Neural crest cell (in vitro differentiated cells): Measurements from ENCODE around the gene SLC46A2. TPM values are rescaled to one million over a fixed set of nuclear protein-coding genes. Genes with fewer than 3 reads are reported as not detected.

Experiments
- DNase-seq: peaks from one replicate; pipeline ENCODE4 v3.0.0; 2021; ENCODE audit warnings: low read depth, mixed read lengths, low spot score
- H3K27ac Mint-ChIP-seq: one replicate; pipeline ENCODE4 v1.8.0; 2021; ENCODE audit warnings: mild to moderate bottlenecking, mixed read lengths; ENCODE audit not compliant: unreplicated experiment
- H3K27me3 Mint-ChIP-seq: 2 replicates; pipeline ENCODE4 v1.8.0; 2021; ENCODE audit warnings: low read depth, mild to moderate bottlenecking, mixed read lengths
- H3K36me3 Mint-ChIP-seq: 2 replicates; pipeline ENCODE4 v1.8.0; 2021; ENCODE audit warnings: low read depth, mild to moderate bottlenecking, mixed read lengths
- H3K4me1 Mint-ChIP-seq: 2 replicates; pipeline ENCODE4 v1.8.0; 2021; ENCODE audit warnings: mixed read lengths
- H3K4me3 Mint-ChIP-seq: one replicate; pipeline ENCODE4 v1.8.0; 2021; ENCODE audit warnings: mild to moderate bottlenecking, mixed read lengths
- H3K9me3 Mint-ChIP-seq: 2 replicates; pipeline ENCODE4 v1.8.0; 2021; ENCODE audit warnings: mixed read lengths
- total RNA-seq: library from RNA; stranded (reverse); gene quantifications from 2 replicates; pipeline ENCODE4 v1.2.1, GENCODE V29; 2021
- TF ChIP-seq, protein P1 (sequence below): fragments of 200-600 bp; sonication (generic); conservative IDR thresholded peaks from 2 replicates; pipeline ENCODE4 v1.5.0; 2021; ENCODE audit warnings: antibody characterized with exemption, mild to moderate bottlenecking

The SLC46A2 gene
- total RNA-seq, 1 donor from 2014 or later, result not detected

DNA sequence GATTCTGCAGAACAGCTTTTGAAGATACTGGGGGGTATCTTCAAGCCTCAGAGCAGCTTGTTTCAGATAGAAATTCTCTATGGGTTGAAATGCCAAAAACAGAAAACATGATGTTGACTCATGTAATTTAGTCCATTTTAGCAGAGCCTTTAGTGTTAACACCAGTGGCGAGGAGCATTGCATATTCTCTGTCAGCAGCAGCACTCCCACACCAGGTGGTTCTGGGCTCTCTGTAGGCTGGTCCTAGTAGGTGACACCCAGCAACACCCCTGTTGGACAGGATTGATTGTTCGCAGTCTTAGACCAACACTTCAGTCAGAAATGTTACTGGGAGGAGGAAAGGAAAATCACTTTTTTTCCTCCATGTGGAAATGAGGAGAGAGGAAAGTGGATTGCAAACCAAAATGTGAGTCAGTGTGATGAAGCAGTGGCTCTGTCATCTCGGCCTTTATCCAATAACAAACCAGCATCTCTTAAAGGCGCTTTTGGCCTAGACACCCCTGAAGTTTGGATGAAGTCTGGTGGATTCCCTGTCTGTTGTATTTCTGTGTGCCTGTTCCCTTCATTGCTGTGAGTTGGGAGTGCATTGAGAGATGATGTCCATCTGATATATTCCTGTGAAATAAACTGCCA, 16.8 kb downstream of the SLC46A2 start:
- H3K4me1 Mint-ChIP-seq, result peaks cover 4% of the 10 kb centered on the region
- no peak overlapping the region for H3K4me3 Mint-ChIP-seq
- H3K27ac Mint-ChIP-seq, result no peak overlapping the region
- H3K36me3 Mint-ChIP-seq, result peaks cover 14% of the 10 kb centered on the region
- H3K9me3 Mint-ChIP-seq, result no peaks in the 10 kb centered on the region
- TF ChIP-seq, protein P1, sequence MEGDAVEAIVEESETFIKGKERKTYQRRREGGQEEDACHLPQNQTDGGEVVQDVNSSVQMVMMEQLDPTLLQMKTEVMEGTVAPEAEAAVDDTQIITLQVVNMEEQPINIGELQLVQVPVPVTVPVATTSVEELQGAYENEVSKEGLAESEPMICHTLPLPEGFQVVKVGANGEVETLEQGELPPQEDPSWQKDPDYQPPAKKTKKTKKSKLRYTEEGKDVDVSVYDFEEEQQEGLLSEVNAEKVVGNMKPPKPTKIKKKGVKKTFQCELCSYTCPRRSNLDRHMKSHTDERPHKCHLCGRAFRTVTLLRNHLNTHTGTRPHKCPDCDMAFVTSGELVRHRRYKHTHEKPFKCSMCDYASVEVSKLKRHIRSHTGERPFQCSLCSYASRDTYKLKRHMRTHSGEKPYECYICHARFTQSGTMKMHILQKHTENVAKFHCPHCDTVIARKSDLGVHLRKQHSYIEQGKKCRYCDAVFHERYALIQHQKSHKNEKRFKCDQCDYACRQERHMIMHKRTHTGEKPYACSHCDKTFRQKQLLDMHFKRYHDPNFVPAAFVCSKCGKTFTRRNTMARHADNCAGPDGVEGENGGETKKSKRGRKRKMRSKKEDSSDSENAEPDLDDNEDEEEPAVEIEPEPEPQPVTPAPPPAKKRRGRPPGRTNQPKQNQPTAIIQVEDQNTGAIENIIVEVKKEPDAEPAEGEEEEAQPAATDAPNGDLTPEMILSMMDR, result no peak
- no peak for DNase-seq
- no peaks in the 10 kb centered on the region for H3K27me3 Mint-ChIP-seq

DNA sequence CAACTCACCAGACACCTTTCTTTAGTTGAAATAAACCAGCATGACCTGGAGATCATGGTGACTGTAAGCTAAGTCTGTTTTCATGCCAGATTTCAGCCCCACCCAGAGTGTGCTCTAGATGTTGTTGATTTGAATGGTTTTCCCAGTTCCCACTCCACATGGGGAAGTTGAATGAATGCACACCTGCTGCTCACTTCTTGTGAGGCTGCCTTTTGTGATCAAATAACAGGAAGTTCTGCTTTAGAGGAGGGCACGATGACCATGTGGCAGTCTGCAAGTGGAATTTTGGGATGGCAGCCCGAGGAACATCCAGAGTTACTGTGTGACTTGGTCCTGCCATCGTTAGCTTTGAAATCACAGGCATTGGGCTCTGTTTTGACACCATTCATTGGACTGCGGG, 18.7 kb downstream of the SLC46A2 start:
- H3K9me3 Mint-ChIP-seq, result no peaks in the 10 kb centered on the region
- H3K4me3 Mint-ChIP-seq, result no peak overlapping the region
- DNase-seq, result no peak
- H3K4me1 Mint-ChIP-seq, result peaks cover 8% of the 10 kb centered on the region
- H3K27ac Mint-ChIP-seq, result no peak overlapping the region
- TF ChIP-seq, protein P1, result no peak
- H3K36me3 Mint-ChIP-seq, result peaks cover 13% of the 10 kb centered on the region
- H3K27me3 Mint-ChIP-seq, result no peaks in the 10 kb centered on the region

DNA sequence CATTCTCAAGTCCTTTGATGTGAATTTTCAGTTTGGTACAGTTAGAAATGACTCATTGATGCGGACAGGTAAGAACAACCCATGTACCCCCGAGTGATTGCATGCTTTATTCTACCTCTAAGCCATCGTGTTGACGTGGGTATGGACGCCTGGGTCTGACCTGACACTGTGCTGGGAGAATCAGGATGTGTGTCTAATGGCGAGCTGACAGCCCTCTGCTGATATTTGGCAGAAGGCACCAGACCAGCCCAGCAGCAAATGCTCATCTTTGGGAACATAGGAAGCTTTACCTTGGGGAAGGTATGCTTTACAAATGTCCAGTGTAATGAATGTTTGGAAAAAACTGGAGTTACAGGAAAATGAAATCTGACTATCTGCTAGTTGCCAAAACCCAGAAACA, 20.1 kb downstream of the SLC46A2 start:
- peaks cover 8% of the 10 kb centered on the region for H3K4me1 Mint-ChIP-seq
- no peak for DNase-seq
- peaks cover 10% of the 10 kb centered on the region for H3K36me3 Mint-ChIP-seq
- H3K9me3 Mint-ChIP-seq, result no peaks in the 10 kb centered on the region
- H3K27ac Mint-ChIP-seq, result no peak overlapping the region
- no peak overlapping the region for H3K4me3 Mint-ChIP-seq
- TF ChIP-seq, protein P1, result no peak
- no peaks in the 10 kb centered on the region for H3K27me3 Mint-ChIP-seq

DNA sequence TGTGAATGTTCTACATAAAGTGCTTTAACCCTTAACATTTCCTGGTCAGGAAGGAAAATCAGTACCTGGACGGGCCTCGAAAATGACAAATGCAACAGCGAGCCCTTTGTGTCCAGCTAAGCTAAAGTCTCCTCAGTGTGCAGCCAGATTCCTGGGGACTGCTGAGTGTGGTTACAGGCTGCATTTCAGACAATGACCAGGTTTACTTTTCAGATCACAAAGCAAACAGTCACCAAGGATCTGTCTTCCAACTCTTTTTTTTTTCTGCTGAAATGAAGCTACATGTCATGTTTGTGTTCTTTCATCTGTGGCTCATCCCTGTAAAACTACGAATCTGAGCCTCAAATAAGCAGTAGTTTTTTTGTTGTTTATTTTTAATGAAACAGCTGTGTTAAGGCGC, 20.8 kb downstream of the SLC46A2 start:
- Mint-ChIP-seq H3K9me3 (no peaks in the 10 kb centered on the region), H3K27ac (no peak overlapping the region), H3K4me3 (no peak overlapping the region), H3K4me1 (peaks cover 8% of the 10 kb centered on the region), H3K27me3 (no peaks in the 10 kb centered on the region), H3K36me3 (peaks cover 10% of the 10 kb centered on the region)
- DNase-seq, result no peak
- TF ChIP-seq, protein P1, result no peak

DNA sequence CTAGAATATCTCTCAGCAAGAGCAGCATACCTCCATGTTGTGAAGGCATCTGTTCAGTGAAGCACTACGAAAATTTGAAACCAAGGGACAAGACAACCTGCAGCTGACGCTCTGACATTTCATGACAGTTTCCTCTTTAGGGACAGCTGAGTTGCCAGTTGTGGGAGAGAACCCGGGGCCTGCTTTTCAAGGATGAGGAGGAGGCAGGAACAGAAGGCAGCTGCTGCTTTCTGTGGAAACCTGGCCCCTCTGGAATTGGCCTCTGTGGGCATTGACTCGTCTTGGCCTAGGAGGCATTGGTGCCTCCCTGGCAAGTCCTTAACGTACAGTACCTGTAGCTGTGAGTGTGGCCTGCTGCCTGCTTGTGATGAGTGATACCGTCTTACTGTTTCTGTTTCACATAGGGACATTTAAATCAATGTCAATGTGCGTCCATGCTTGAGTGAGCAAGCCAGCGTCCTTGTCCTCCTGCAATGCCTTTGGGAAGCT, 21.6 kb downstream of the SLC46A2 start:
- no peak for DNase-seq
- Mint-ChIP-seq H3K27ac (no peak overlapping the region), H3K4me3 (no peak overlapping the region), H3K27me3 (no peaks in the 10 kb centered on the region), H3K9me3 (no peaks in the 10 kb centered on the region), H3K36me3 (peaks cover 10% of the 10 kb centered on the region), H3K4me1 (peaks cover 8% of the 10 kb centered on the region)
- TF ChIP-seq, protein P1, result no peak
